Peyer's patch (tissue), 4 donors: Measurements from ENCODE around the gene DAPK1.

Experiments used
- POLR2A ChIP-seq, 2 donors: fragments of 450-650 bp; IDR thresholded peaks; one replicate each; pipeline ENCODE4 v1.5.1; 2017; ENCODE audit warnings: antibody characterized with exemption in 2 of 2, mild to moderate bottlenecking in 2 of 2, moderate library complexity in 2 of 2
- TF ChIP-seq, protein P1 (sequence below), 6 experiments: fragments of 450-650 bp in 4 of 6; fragments of 200-600 bp in 2 of 6; sonication (generic) in 1 of 6; IDR thresholded peaks; one replicate each; pipeline ENCODE4 v1.5.1; 2017 to 2019; ENCODE audit warnings: antibody characterized with exemption in 6 of 6, mild to moderate bottlenecking in 3 of 6, moderate library complexity in 1 of 6

DNA sequence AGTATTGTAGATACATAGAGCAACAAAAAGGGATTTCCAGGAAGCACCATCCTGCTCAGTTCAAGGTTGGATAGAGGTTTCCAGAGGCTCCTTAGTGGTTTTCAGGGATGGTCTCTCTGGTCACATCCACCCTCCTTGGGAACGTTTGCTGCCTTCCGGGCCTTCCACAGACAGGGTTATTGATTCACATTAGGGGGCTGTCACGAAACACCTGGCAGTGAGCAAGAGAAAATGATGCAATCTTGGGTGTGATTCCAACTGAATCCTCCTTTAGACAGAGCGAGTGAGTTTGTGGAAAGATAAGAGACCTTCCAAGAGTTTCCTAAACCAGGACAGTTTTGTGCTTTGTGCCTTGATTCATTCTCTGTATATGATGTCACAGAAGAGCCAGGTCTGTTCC is 184.4 kb downstream of the DAPK1 start:
- TF ChIP-seq, protein P1, sequence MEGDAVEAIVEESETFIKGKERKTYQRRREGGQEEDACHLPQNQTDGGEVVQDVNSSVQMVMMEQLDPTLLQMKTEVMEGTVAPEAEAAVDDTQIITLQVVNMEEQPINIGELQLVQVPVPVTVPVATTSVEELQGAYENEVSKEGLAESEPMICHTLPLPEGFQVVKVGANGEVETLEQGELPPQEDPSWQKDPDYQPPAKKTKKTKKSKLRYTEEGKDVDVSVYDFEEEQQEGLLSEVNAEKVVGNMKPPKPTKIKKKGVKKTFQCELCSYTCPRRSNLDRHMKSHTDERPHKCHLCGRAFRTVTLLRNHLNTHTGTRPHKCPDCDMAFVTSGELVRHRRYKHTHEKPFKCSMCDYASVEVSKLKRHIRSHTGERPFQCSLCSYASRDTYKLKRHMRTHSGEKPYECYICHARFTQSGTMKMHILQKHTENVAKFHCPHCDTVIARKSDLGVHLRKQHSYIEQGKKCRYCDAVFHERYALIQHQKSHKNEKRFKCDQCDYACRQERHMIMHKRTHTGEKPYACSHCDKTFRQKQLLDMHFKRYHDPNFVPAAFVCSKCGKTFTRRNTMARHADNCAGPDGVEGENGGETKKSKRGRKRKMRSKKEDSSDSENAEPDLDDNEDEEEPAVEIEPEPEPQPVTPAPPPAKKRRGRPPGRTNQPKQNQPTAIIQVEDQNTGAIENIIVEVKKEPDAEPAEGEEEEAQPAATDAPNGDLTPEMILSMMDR (IDR thresholded peaks at IDR 0.05) = no peak
- no peak for TF ChIP-seq POLR2A (IDR thresholded peaks at IDR 0.05)
